Measurements from ENCODE around the gene FSTL1. TPM values are rescaled to one million over a fixed set of nuclear protein-coding genes. Genes with fewer than 3 reads are reported as not detected.
A peak's percentile ranks its signal among the peaks of the same experiment; 100 is the strongest.

FSTL1 gene
- total and polyA plus RNA-seq, 2 of the 8 experiments (the other 6 are each of a cell fraction or from before 2014, with no cell fraction given), result 158 to 516 TPM

DNA sequence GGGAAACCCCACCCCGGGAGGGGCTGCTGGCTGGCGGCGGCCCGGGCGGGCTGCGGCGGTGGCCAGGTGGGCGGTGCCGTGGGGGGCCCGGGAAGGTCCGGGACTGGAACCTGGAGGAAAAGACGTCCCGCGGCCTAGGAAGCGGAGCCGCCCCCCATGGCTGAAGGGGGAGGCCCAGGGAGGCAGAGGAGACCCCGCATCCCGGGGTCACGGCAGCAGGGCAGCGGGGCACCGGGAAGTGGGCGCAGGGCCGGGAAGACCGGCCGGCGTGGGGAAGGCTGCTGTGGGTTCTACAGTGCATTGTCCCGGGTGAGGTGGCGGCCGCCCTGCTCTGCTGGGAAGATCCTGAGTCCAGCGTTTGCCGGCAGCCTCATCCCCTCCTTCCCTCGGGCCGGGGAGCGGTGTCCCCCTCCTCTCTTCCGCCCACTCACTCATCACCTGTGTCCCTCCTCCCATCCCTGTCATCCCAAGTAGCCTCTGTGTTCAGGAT, 525 bp upstream of the FSTL1 start (continued):
- TF ChIP-seq RBBP5 (IDR thresholded peaks at IDR 0.05; ENCODE audit: borderline replicate concordance, low read depth, low read length) (peak; percentile 28; the same call in 1 of the 2 replicates), POLR2AphosphoS5 (IDR thresholded peaks at IDR 0.05; ENCODE audit: low read depth, low read length) (peak; percentile 24)
